SK-N-SH (cell line): ENCODE results near the gene EHD2. TPM values are rescaled to one million over a fixed set of nuclear protein-coding genes. Genes with fewer than 3 reads are reported as not detected.

Experiments used
- CTCF ChIA-PET: fragments of 300-600, 350-600 bp; formaldehyde crosslinking; extraction: SDS; loops from one replicate; lab custom pipeline; 2021; lab: Yijun Ruan, JAX
- POLR2A ChIA-PET: fragments of 350-600 bp; sonication (Branson Sonifier 250); formaldehyde crosslinking; extraction: SDS; loops from one replicate; lab custom pipeline; 2020; ENCODE audit warnings: antibody characterized with exemption, inconsistent platforms; lab: Yijun Ruan, JAX
- DNase-seq: peaks from one replicate; pipeline ENCODE4 v3.0.0; 2012
- H2AFZ ChIP-seq: fragments of 200-600 bp; sonication (generic); 2 replicates; pipeline ENCODE4 v1.8.1; 2016; ENCODE audit warnings: antibody characterized with exemption, mild to moderate bottlenecking, low read depth
- H3F3A ChIP-seq: fragments of 200-600 bp; sonication (generic); replicated peaks from 2 replicates; pipeline ENCODE3; 2016; ENCODE audit warnings: antibody characterized with exemption, mild to moderate bottlenecking; ENCODE audit not compliant: insufficient read depth
- H3K27ac ChIP-seq, 2 experiments: fragments of 200-500 bp in 1 of 2; fragments of 200-600 bp in 1 of 2; sonication (Bioruptor generic) in 1 of 2; sonication (generic), shearing (Covaris generic) in 1 of 2; 2 replicates each; pipeline versions ENCODE4 v1.5.1 to v1.6.1; 2014 to 2016; ENCODE audit warnings: low read depth in 2 of 2, inconsistent platforms in 1 of 2, low read length in 1 of 2, mild to moderate bottlenecking in 1 of 2, mixed read lengths in 1 of 2
- H3K27me3 ChIP-seq: fragments of 200-600 bp; sonication (generic), shearing (Covaris generic); 2 replicates; pipeline ENCODE4 v1.6.1; 2016; ENCODE audit warnings: mixed run types; ENCODE audit not compliant: insufficient read depth
- H3K36me3 ChIP-seq, 2 experiments: fragments of 200-500 bp in 1 of 2; fragments of 200-600 bp in 1 of 2; sonication (Bioruptor generic) in 1 of 2; sonication (generic) in 1 of 2; replicated peaks in 1 of 2; 2 replicates each; pipeline versions ENCODE3 to v1.5.1; 2014 to 2016; ENCODE audit warnings: low read length in 1 of 2, mild to moderate bottlenecking in 1 of 2; ENCODE audit not compliant: insufficient read depth in 2 of 2, control insufficient read depth in 1 of 2
- H3K4me1 ChIP-seq, 2 experiments: fragments of 200-500 bp in 1 of 2; fragments of 200-600 bp in 1 of 2; sonication (Bioruptor generic) in 1 of 2; sonication (generic), shearing (Covaris generic) in 1 of 2; 2 replicates each; pipeline versions ENCODE4 v1.5.1 to v1.6.1; 2014 to 2016; ENCODE audit warnings: low read depth in 1 of 2, low read length in 1 of 2, mixed run types in 1 of 2; ENCODE audit not compliant: insufficient read depth in 2 of 2, control insufficient read depth in 1 of 2
- H3K4me2 ChIP-seq: fragments of 200-600 bp; sonication (generic), shearing (Covaris generic); 2 replicates; pipeline ENCODE4 v1.6.1; 2017; ENCODE audit warnings: mixed run types
- H3K4me3 ChIP-seq, 2 experiments: fragments of 200-500 bp in 1 of 2; fragments of 200-600 bp in 1 of 2; sonication (Bioruptor generic) in 1 of 2; sonication (generic), shearing (Covaris generic) in 1 of 2; 2 replicates each; pipeline versions ENCODE4 v1.5.1 to v1.8.1; 2014 to 2016; ENCODE audit warnings: low read depth in 2 of 2, inconsistent platforms in 1 of 2, low read length in 1 of 2, mild to moderate bottlenecking in 1 of 2, mixed read lengths in 1 of 2, moderate library complexity in 1 of 2
- H3K79me2 ChIP-seq: fragments of 200-600 bp; sonication (generic); 2 replicates; pipeline ENCODE4 v1.8.1; 2017; ENCODE audit warnings: mild to moderate bottlenecking; ENCODE audit not compliant: insufficient read depth
- H3K9ac ChIP-seq: fragments of 200-600 bp; sonication (generic); 2 replicates; pipeline ENCODE4 v1.6.1; 2017; ENCODE audit warnings: mixed run types
- H3K9me2 ChIP-seq: fragments of 200-600 bp; sonication (generic); 2 replicates; pipeline ENCODE4 v1.6.1; 2017; ENCODE audit warnings: mixed run types
- H3K9me3 ChIP-seq: fragments of 200-600 bp; sonication (generic); 2 replicates; pipeline ENCODE4 v1.6.1; 2017; ENCODE audit warnings: mixed run types, mild to moderate bottlenecking, moderate library complexity
- H4K20me1 ChIP-seq: fragments of 200-600 bp; sonication (generic); 2 replicates; pipeline ENCODE4 v1.6.1; 2017; ENCODE audit warnings: mild to moderate bottlenecking, mixed run types; ENCODE audit not compliant: insufficient read depth
- ELF1 ChIP-seq: IDR thresholded peaks from 2 replicates; pipeline ENCODE4 v1.4.0; 2012
- EZH2phosphoT487 ChIP-seq: fragments of 200-600 bp; sonication (generic); IDR thresholded peaks from 2 replicates; pipeline ENCODE4 v1.6.1; 2017; ENCODE audit warnings: low read depth, mixed run types, mild to moderate bottlenecking, antibody characterized with exemption, moderate library complexity, borderline replicate concordance
- GATA2 ChIP-seq: sonication (generic); formaldehyde crosslinking; IDR thresholded peaks from 2 replicates; pipeline ENCODE4 v1.5.0; 2020; ENCODE audit warnings: mild to moderate bottlenecking, missing genetic modification reagents
- MEF2A ChIP-seq: IDR thresholded peaks from 2 replicates; pipeline ENCODE4 v1.4.0; 2012; ENCODE audit warnings: low read depth, borderline replicate concordance
- MXI1 ChIP-seq: IDR thresholded peaks from 2 replicates; pipeline ENCODE4 v1.6.1; 2012; ENCODE audit warnings: mild to moderate bottlenecking, low read depth, low read length, improper control_type of control experiment
- NFIC ChIP-seq: IDR thresholded peaks from 2 replicates; pipeline ENCODE4 v1.4.0; 2012; ENCODE audit warnings: borderline replicate concordance
- PBX3 ChIP-seq: IDR thresholded peaks from 2 replicates; pipeline ENCODE4; 2012
- RFX5 ChIP-seq: IDR thresholded peaks from 2 replicates; pipeline ENCODE4 v1.6.1; 2012; ENCODE audit warnings: mild to moderate bottlenecking, improper control_type of control experiment, low read length
- SMC3 ChIP-seq: IDR thresholded peaks from 2 replicates; pipeline ENCODE4 v1.6.1; 2012; ENCODE audit warnings: low read depth, low read length, improper control_type of control experiment
- TCF12 ChIP-seq: IDR thresholded peaks from 2 replicates; pipeline ENCODE4 v1.4.0; 2012
- WGBS: methylation state at CpG from one replicate; pipeline ENCODE4 v1.1.6; 2017; ENCODE audit warnings: low lambda C conversion rate; 5-methylcytosine and 5-hydroxymethylcytosine counted together
- polyA plus RNA-seq, 3 experiments: library from polyadenylated mRNA; depleted of rRNA; stranded (reverse); fragments of >200 nt; gene quantifications; 2 replicates each; pipeline ENCODE4 v1.2.3, GENCODE V29; 2012
- TF ChIP-seq, protein P1 (sequence below): fragments of 150-350 bp; IDR thresholded peaks from 2 replicates; pipeline ENCODE4 v1.6.1; 2016; ENCODE audit warnings: mild to moderate bottlenecking, low read depth, low read length
- TF ChIP-seq, protein P2 (sequence below): fragments of 200-600 bp; sonication (generic); IDR thresholded peaks from 2 replicates; pipeline ENCODE4 v1.6.1; 2017; ENCODE audit warnings: antibody characterized with exemption, mild to moderate bottlenecking, moderate library complexity

The EHD2 gene
- polyA plus RNA-seq, 1 of the 3 experiments (the other 2 are of a cell fraction), result 55.5 TPM

DNA sequence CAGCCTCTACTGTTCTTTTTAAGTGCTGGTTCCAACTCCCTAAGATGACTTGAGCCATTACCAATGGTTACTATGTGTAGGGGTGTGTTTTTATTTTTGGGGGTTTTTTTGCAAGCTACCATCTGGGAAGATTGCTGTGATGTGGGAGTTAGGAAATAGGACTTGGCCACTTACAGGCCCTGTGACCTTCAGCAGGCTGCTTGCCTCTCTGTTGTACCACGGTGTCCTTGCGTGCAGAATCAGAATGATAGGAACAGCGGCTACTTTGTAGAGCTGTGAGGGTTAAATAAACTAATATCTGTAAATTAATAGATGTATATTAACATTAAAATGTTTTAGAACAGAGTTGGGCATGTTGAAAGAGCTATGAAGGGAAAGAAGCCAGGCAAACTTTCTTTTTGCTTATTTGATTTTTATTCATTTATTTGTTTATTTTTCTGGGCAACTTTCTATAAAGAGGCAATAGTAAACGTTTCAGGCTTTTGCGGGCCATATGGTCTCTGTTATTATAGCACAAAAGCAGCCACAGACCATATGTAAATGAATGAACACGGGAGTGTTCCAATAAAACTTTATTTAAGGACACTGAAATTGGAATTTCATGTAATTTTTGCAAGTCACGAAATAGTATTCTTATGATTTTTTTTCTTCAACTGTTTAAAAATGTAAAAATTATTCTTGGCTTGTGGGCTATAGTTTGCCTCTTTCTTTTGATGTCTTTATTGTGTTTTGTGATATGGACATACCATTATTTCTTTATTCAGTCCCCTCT is 26.4 kb upstream of the EHD2 start (continued):
- TF ChIP-seq PBX3, result no peak
- TF ChIP-seq, all 33 proteins: peak for 0

DNA sequence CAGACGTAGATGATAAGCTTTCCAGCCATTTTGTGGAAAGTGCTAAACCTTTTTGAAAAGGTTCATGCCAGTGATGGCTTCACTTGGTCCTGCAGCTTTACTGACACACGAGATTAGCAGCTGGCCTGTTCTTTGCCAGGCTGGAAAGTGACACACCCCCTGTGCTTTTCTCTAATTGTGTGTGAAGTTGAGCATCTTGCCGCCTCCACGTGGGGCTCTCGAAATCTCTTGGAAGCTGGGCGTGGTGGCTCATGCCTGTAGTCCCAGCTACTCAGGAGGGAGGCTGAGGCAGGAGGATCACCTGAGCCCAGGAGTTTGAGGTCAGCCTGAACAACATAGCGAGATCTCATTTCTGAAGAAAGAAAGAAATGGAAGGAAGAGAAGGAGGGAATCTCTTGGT is 25.3 kb upstream of the EHD2 start:
- CTCF ChIA-PET, result interaction anchor here (1.0 to 4.4 kb wide), 3 partner anchors 12 to 251 kb away, joined by 3 to 24 read pairs (median 17); no protein-coding TSS in a partner anchor

DNA sequence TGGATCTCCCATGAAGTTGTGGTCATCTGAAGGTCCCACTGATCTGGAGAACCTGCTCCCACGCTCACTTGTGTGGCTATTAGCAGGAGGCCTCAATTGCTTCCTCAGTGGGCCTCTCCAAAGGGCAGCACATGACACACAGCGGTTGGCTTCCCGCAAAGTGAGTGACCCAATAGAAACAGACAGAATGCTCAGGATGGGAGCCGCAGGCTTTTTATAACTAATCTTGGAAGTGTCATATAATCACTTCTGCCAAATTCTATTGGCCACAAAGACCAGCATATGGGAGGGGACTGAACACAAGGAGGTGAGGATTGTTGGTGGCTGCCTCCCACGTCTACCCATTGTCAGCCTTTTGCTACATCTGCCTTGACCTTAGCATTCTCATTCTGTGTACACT is 22.1 kb upstream of the EHD2 start:
- Histone ChIP-seq H2AFZ (no peak overlapping the region), H3K27ac (no peak overlapping the region), H3K79me2 (peaks cover 3% of the 10 kb centered on the region; the same call in 1 of the 2 replicates), H3K4me3 (no peak overlapping the region), H3K9me2 (no peaks in the 10 kb centered on the region), H4K20me1 (peaks cover 7% of the 10 kb centered on the region; the same call in 1 of the 2 replicates), H3K27me3 (no peaks in the 10 kb centered on the region), H3K4me1 (no peaks in the 10 kb centered on the region), H3K36me3 (peaks cover 3 to 22% of the 10 kb centered on the region in 2 experiments)
- no peak for DNase-seq
- ChIA-PET CTCF (interaction anchor here (0.8 to 4.4 kb wide), 6 partner anchors 9 to 255 kb away, joined by 3 to 24 read pairs (median 6); partner anchors contain the start of gene EHD2), POLR2A (no interaction called here)
- no peak for TF ChIP-seq MXI1
- TF ChIP-seq, protein P1, sequence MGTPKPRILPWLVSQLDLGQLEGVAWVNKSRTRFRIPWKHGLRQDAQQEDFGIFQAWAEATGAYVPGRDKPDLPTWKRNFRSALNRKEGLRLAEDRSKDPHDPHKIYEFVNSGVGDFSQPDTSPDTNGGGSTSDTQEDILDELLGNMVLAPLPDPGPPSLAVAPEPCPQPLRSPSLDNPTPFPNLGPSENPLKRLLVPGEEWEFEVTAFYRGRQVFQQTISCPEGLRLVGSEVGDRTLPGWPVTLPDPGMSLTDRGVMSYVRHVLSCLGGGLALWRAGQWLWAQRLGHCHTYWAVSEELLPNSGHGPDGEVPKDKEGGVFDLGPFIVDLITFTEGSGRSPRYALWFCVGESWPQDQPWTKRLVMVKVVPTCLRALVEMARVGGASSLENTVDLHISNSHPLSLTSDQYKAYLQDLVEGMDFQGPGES, result no peak
- TF ChIP-seq GATA2 (CRISPR knock-in tag), result no peak
- TF ChIP-seq, protein P2, sequence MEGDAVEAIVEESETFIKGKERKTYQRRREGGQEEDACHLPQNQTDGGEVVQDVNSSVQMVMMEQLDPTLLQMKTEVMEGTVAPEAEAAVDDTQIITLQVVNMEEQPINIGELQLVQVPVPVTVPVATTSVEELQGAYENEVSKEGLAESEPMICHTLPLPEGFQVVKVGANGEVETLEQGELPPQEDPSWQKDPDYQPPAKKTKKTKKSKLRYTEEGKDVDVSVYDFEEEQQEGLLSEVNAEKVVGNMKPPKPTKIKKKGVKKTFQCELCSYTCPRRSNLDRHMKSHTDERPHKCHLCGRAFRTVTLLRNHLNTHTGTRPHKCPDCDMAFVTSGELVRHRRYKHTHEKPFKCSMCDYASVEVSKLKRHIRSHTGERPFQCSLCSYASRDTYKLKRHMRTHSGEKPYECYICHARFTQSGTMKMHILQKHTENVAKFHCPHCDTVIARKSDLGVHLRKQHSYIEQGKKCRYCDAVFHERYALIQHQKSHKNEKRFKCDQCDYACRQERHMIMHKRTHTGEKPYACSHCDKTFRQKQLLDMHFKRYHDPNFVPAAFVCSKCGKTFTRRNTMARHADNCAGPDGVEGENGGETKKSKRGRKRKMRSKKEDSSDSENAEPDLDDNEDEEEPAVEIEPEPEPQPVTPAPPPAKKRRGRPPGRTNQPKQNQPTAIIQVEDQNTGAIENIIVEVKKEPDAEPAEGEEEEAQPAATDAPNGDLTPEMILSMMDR, result no peak
- no peak for TF ChIP-seq MEF2A
- no peak for TF ChIP-seq RFX5
- no peak for TF ChIP-seq EZH2phosphoT487
- no peak for TF ChIP-seq NFIC
- no peak for TF ChIP-seq SMC3
- TF ChIP-seq ELF1, result no peak
- TF ChIP-seq, all 33 proteins: peak for 0
- Histone ChIP-seq H3K9ac (no peak overlapping the region), H3K4me2 (no peak overlapping the region), H3K9me3 (no peaks in the 10 kb centered on the region), H3F3A (no peaks in the 10 kb centered on the region)
- 97% methylated on average over 5 of the region's 5 CpGs for WGBS

More for the DNA sequence above, 25.3 kb upstream of the EHD2 start:
- Histone ChIP-seq H3K27me3 (no peaks in the 10 kb centered on the region), H3K4me3 (no peak overlapping the region), H3K4me2 (no peak overlapping the region), H3K36me3 (peaks cover 3 to 22% of the 10 kb centered on the region in 2 experiments), H3K9me2 (no peaks in the 10 kb centered on the region), H3K27ac (no peak overlapping the region), H4K20me1 (peaks cover 13% of the 10 kb centered on the region), H3K79me2 (peaks cover 8% of the 10 kb centered on the region; the same call in 1 of the 2 replicates), H3K9ac (no peak overlapping the region), H2AFZ (no peak overlapping the region), H3F3A (no peaks in the 10 kb centered on the region), H3K9me3 (no peaks in the 10 kb centered on the region), H3K4me1 (no peaks in the 10 kb centered on the region)
- no peak for DNase-seq
- no peak for TF ChIP-seq TCF12
- POLR2A ChIA-PET, result no interaction called here
- 96% methylated on average over 7 of the region's 7 CpGs for WGBS
